Measurements from ENCODE around the gene AQP7. TPM values are rescaled to one million over a fixed set of nuclear protein-coding genes. Genes with fewer than 3 reads are reported as not detected.
"Not testable (repeated sequence)": the region's sequence is repeated elsewhere in the genome, so short reads cannot be mapped to it uniquely, and the experiment has no call there.

The AQP7 gene
- polyA plus RNA-seq, 1 of the 3 experiments (the other 2 are of a cell fraction) = 0.05 TPM

DNA sequence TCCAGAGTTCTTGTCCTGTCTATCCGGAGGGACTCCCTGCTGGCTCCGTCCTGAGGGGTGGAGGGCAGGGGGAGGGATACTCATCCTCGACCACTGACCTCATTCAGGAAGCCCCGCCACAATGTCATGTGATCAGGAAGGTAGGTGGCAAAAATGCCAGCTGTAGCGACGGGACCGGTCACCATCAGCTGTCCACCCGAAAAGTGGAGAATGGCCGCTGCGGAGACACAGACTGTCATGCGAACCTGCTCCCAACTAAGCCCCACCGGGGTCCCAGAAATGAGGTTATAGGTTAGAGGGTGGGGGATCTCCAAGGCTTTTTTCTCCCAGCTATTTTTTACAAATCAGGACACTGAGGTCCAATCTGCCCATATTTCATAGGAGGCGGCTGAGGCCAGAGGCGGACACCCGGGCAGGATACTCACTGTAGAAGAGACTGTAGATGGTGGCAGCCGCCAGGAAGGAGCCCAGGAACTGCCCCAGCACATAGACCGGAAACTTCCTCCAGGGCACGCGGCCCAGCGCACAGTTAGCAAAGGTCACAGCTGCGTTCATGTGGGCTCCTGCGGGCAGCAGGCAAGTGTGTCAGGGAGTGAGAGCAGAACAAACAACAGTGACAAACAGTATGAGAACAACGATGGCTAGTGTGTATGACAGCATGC lies 16.3 kb downstream of the AQP7 start:
- 88% methylated on average over 13 of the region's 23 CpGs for WGBS (ENCODE audit: low lambda C conversion rate)
- H3K9ac ChIP-seq; H3K9me3 ChIP-seq; POLR2A ChIA-PET; H3K4me3 ChIP-seq (ENCODE audit: low read depth in 2 of 2, low read length in 1 of 2); H3K27ac ChIP-seq (ENCODE audit: low read depth in 2 of 2, low read length in 1 of 2); DNase-seq; H2AFZ ChIP-seq (ENCODE audit: low read depth); H3K79me2 ChIP-seq (ENCODE audit: insufficient read depth); CTCF ChIA-PET; H3K36me3 ChIP-seq (replicated peaks in 1 of 2; ENCODE audit: control insufficient read depth in 1 of 2, insufficient read depth in 2 of 2, low read length in 1 of 2); H3F3A ChIP-seq (replicated peaks; ENCODE audit: insufficient read depth); H3K4me2 ChIP-seq; H3K4me1 ChIP-seq (ENCODE audit: control insufficient read depth in 1 of 2, insufficient read depth in 2 of 2, low read depth in 1 of 2, low read length in 1 of 2); H3K9me2 ChIP-seq; H4K20me1 ChIP-seq (ENCODE audit: insufficient read depth); H3K27me3 ChIP-seq (ENCODE audit: insufficient read depth): not testable (repeated sequence)

GRCh38 chr9:33385536-33385935 lies 16.8 kb downstream of the AQP7 start:
- not testable (repeated sequence) for H3K4me2 ChIP-seq; H4K20me1 ChIP-seq (ENCODE audit: insufficient read depth)

DNA sequence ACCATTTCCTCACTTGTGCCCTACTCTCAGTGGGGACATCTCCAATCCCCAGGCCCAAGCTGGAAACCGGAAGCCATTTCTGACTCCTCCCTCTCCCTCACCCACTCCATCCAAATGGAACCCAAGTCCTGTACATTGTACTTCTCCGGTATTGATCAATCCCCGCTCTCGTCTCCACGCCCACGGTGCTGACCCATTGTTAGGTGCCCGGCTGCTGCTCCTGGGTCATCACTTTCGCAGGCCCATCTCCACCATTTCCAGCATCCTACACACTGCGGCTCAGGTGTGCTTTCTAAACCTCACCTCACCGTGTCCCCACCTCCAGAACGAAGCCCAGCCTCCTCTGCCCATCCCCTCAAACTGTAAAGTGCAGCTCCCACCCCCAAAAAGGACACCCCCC lies 19.0 kb downstream of the AQP7 start:
- H3K27ac ChIP-seq (ENCODE audit: low read depth in 2 of 2, low read length in 1 of 2); H3K36me3 ChIP-seq (replicated peaks in 1 of 2; ENCODE audit: control insufficient read depth in 1 of 2, insufficient read depth in 2 of 2, low read length in 1 of 2); H3K4me3 ChIP-seq (ENCODE audit: low read depth in 2 of 2, low read length in 1 of 2); H3K9me3 ChIP-seq; H3K9ac ChIP-seq; CTCF ChIA-PET; H3K4me1 ChIP-seq (ENCODE audit: control insufficient read depth in 1 of 2, insufficient read depth in 2 of 2, low read depth in 1 of 2, low read length in 1 of 2); DNase-seq; H2AFZ ChIP-seq (ENCODE audit: low read depth); POLR2A ChIA-PET; H4K20me1 ChIP-seq (ENCODE audit: insufficient read depth); H3F3A ChIP-seq (replicated peaks; ENCODE audit: insufficient read depth); H3K27me3 ChIP-seq (ENCODE audit: insufficient read depth); H3K79me2 ChIP-seq (ENCODE audit: insufficient read depth); H3K9me2 ChIP-seq; H3K4me2 ChIP-seq: not testable (repeated sequence)
- 88% methylated on average over 11 of the region's 11 CpGs for WGBS (ENCODE audit: low lambda C conversion rate)

More at GRCh38 chr9:33385536-33385935, 16.8 kb downstream of the AQP7 start:
- H3K9me2 ChIP-seq; DNase-seq; POLR2A ChIA-PET; H3K4me3 ChIP-seq (ENCODE audit: low read depth in 2 of 2, low read length in 1 of 2); H3K27me3 ChIP-seq (ENCODE audit: insufficient read depth); H3K36me3 ChIP-seq (replicated peaks in 1 of 2; ENCODE audit: control insufficient read depth in 1 of 2, insufficient read depth in 2 of 2, low read length in 1 of 2); CTCF ChIA-PET; H3K79me2 ChIP-seq (ENCODE audit: insufficient read depth); H3K27ac ChIP-seq (ENCODE audit: low read depth in 2 of 2, low read length in 1 of 2); H3K9ac ChIP-seq; H3F3A ChIP-seq (replicated peaks; ENCODE audit: insufficient read depth); H3K4me1 ChIP-seq (ENCODE audit: control insufficient read depth in 1 of 2, insufficient read depth in 2 of 2, low read depth in 1 of 2, low read length in 1 of 2); H2AFZ ChIP-seq (ENCODE audit: low read depth); H3K9me3 ChIP-seq: not testable (repeated sequence)
- 81% methylated on average over 9 of the region's 11 CpGs for WGBS (ENCODE audit: low lambda C conversion rate)

- H3K4me2 ChIP-seq; H3K27me3 ChIP-seq (ENCODE audit: insufficient read depth); H3K4me3 ChIP-seq (ENCODE audit: low read depth in 2 of 2, low read length in 1 of 2); H3K4me1 ChIP-seq (ENCODE audit: control insufficient read depth in 1 of 2, insufficient read depth in 2 of 2, low read depth in 1 of 2, low read length in 1 of 2); H3F3A ChIP-seq (replicated peaks; ENCODE audit: insufficient read depth); H3K36me3 ChIP-seq (replicated peaks in 1 of 2; ENCODE audit: control insufficient read depth in 1 of 2, insufficient read depth in 2 of 2, low read length in 1 of 2); H3K9ac ChIP-seq; H3K27ac ChIP-seq (ENCODE audit: low read depth in 2 of 2, low read length in 1 of 2); H3K79me2 ChIP-seq (ENCODE audit: insufficient read depth); H3K9me3 ChIP-seq; H2AFZ ChIP-seq (ENCODE audit: low read depth); POLR2A ChIA-PET; DNase-seq; H4K20me1 ChIP-seq (ENCODE audit: insufficient read depth); H3K9me2 ChIP-seq: not testable (repeated sequence)
- CTCF ChIA-PET = interaction anchor here (0.6 to 1.0 kb wide), 3 partner anchors 69 to 135 kb away, joined by 3 to 4 read pairs (median 3); no protein-coding TSS in a partner anchor
- 67% methylated on average over 10 of the region's 10 CpGs for WGBS (ENCODE audit: low lambda C conversion rate)
Measured at GRCh38 chr9:33382397-33382796, 20.0 kb downstream of the AQP7 start.

Data from SK-N-SH (cell line).